Osteoblast (primary cell): ENCODE results near the gene TSEN34. TPM values are rescaled to one million over a fixed set of nuclear protein-coding genes. Genes with fewer than 3 reads are reported as not detected.
A peak's percentile ranks its signal among the peaks of the same experiment; 100 is the strongest.

Source experiments
- DNase-seq: peaks from one replicate; pipeline ENCODE4 v3.0.0; 2011; ENCODE audit warnings: low spot score, mixed read lengths; ENCODE audit not compliant: insufficient read length; ENCODE audit errors: missing footprints
- H2AFZ ChIP-seq: 2 replicates; pipeline ENCODE4 v1.6.0; 2011; ENCODE audit warnings: mild to moderate bottlenecking, low read length
- H3K27ac ChIP-seq: 2 replicates; pipeline ENCODE4 v1.5.1; 2011; ENCODE audit warnings: mild to moderate bottlenecking, low read depth, low read length, moderate library complexity
- H3K27me3 ChIP-seq: 2 replicates; pipeline ENCODE4 v1.6.0; 2012; ENCODE audit warnings: mild to moderate bottlenecking, control low read depth, inconsistent platforms, low read length, moderate library complexity; ENCODE audit not compliant: insufficient read depth
- H3K36me3 ChIP-seq: 2 replicates; pipeline ENCODE4 v1.5.1; 2011; ENCODE audit warnings: mild to moderate bottlenecking, low read length, control low read depth, moderate library complexity; ENCODE audit not compliant: insufficient read depth
- H3K4me1 ChIP-seq: 2 replicates; pipeline ENCODE4 v1.5.1; 2011; ENCODE audit warnings: mild to moderate bottlenecking, low read length, control low read depth, moderate library complexity; ENCODE audit not compliant: insufficient read depth
- H3K4me2 ChIP-seq: 2 replicates; pipeline ENCODE4 v1.6.0; 2011; ENCODE audit warnings: mild to moderate bottlenecking, low read length; ENCODE audit not compliant: insufficient read depth
- H3K4me3 ChIP-seq: fragments of 200-600 bp; sonication (generic); 3 replicates; pipeline ENCODE4 v1.5.1; 2012; ENCODE audit warnings: mild to moderate bottlenecking, low read length, inconsistent platforms; ENCODE audit not compliant: insufficient read depth
- H3K79me2 ChIP-seq: 2 replicates; pipeline ENCODE4 v1.6.0; 2012; ENCODE audit warnings: mild to moderate bottlenecking, low read length, control low read depth, inconsistent platforms; ENCODE audit not compliant: insufficient read depth
- H3K9me3 ChIP-seq: 2 replicates; pipeline ENCODE4 v1.5.1; 2011; ENCODE audit warnings: low read depth, low read length, control low read depth
- H4K20me1 ChIP-seq: 2 replicates; pipeline ENCODE4 v1.6.0; 2012; ENCODE audit warnings: mild to moderate bottlenecking, low read length, control low read depth; ENCODE audit not compliant: insufficient read depth
- CTCF ChIP-seq: IDR thresholded peaks from 2 replicates; pipeline ENCODE4 v1.5.1; 2011; ENCODE audit warnings: mild to moderate bottlenecking, low read depth, low read length, moderate library complexity; ENCODE audit errors: extremely low read depth
- total RNA-seq: library from RNA; depleted of rRNA; stranded (reverse); fragments of >200 nt; gene quantifications from 2 replicates; pipeline ENCODE4 v1.2.3, GENCODE V29; 2012

The TSEN34 gene
- total RNA-seq, 1 donor, result 73.1 TPM

DNA sequence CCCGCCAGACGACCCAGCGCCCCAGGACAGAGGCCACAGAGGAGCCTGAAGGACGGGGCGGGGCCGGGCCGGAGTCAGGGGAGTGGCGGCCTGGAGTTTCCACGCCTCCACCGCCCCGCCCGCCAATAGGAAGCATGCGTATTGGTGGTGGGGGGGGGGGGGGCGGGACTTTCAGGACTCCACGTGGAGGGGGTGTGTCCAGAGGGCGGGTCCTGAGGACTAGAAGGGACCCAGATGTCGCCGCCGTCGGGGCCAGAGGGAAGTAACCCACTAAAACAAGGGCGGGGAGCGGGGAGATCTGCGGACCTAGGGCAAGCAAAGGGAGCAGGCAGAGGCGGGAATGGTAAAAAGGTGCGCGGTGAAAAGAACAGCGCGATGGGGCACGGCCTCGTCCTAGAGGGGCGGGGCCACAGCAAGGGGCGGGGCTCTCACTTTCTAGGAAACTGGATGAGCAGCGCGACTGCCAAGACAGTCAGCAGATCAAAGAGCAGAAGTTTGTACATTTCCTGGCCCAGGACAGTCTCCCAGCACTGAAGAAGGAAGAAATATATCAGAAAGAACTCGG, 28.8 kb upstream of the TSEN34 start:
- peak overlapping the region; percentile 48 for H3K4me2 ChIP-seq
- peaks cover 13% of the 10 kb centered on the region for H3K79me2 ChIP-seq
- H3K27ac ChIP-seq, result no peak overlapping the region
- H2AFZ ChIP-seq, result peak overlapping the region; percentile 62
- peak overlapping the region; percentile 64 for H3K4me3 ChIP-seq
- H4K20me1 ChIP-seq, result no peaks in the 10 kb centered on the region
- H3K4me1 ChIP-seq, result peaks cover 21% of the 10 kb centered on the region
- peaks cover 6% of the 10 kb centered on the region for H3K27me3 ChIP-seq
- peak; percentile 96 for DNase-seq
- TF ChIP-seq CTCF, result no peak
- H3K9me3 ChIP-seq, result no peaks in the 10 kb centered on the region
- H3K36me3 ChIP-seq, result peaks cover 8% of the 10 kb centered on the region

DNA sequence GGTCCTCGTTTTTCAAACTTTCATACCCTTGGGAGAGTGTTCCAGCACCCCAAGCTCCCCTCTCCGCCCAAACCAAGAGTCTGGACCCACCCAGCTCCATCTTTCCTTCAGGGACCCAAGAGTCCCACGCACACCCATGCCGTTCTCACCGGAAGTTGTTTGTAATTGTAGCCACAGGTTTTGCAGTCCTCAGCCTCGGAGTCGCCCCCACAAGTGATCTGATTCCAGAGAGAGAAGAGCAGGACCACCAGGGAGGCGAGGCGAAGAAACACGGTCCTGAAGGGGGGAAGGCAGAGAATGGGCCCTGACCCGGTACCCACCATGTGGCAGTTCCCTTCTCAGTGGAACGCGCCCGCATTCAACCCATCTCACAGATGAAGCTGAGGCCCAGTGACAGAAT, 28.2 kb upstream of the TSEN34 start:
- TF ChIP-seq CTCF, result no peak
- Histone ChIP-seq H3K4me1 (peaks cover 21% of the 10 kb centered on the region), H4K20me1 (no peaks in the 10 kb centered on the region), H3K36me3 (peaks cover 4% of the 10 kb centered on the region), H3K4me2 (peak overlapping the region; percentile 48), H3K79me2 (peaks cover 13% of the 10 kb centered on the region), H2AFZ (no peak overlapping the region), H3K9me3 (no peaks in the 10 kb centered on the region), H3K27me3 (peaks cover 6% of the 10 kb centered on the region), H3K27ac (no peak overlapping the region), H3K4me3 (no peak overlapping the region)
- DNase-seq, result no peak

GRCh38 chr19:54164369-54165068, 26.6 kb upstream of the TSEN34 start:
- H3K27ac ChIP-seq, result no peak overlapping the region
- TF ChIP-seq CTCF, result no peak
- H3K27me3 ChIP-seq, result peaks cover 6% of the 10 kb centered on the region
- no peak overlapping the region for H3K4me3 ChIP-seq
- H3K36me3 ChIP-seq, result no peaks in the 10 kb centered on the region
- no peak overlapping the region for H3K4me2 ChIP-seq
- H3K79me2 ChIP-seq, result no peaks in the 10 kb centered on the region
- no peak for DNase-seq
- no peaks in the 10 kb centered on the region for H3K9me3 ChIP-seq
- peaks cover 10% of the 10 kb centered on the region for H3K4me1 ChIP-seq
- no peaks in the 10 kb centered on the region for H4K20me1 ChIP-seq
- H2AFZ ChIP-seq, result no peak overlapping the region

- Histone ChIP-seq H3K36me3 (no peaks in the 10 kb centered on the region), H3K27ac (no peak overlapping the region)
- no peak for TF ChIP-seq CTCF
These were observed 25.9 kb upstream of the TSEN34 start for GRCh38 chr19:54165222-54165621.

More at GRCh38 chr19:54165222-54165621, 25.9 kb upstream of the TSEN34 start:
- no peak for DNase-seq
- Histone ChIP-seq H3K4me2 (no peak overlapping the region), H4K20me1 (no peaks in the 10 kb centered on the region), H3K9me3 (no peaks in the 10 kb centered on the region), H3K27me3 (peaks cover 6% of the 10 kb centered on the region), H3K79me2 (no peaks in the 10 kb centered on the region), H2AFZ (no peak overlapping the region), H3K4me3 (no peak overlapping the region), H3K4me1 (peaks cover 8% of the 10 kb centered on the region)
